Measurements from ENCODE around the gene FUZ. TPM values are rescaled to one million over a fixed set of nuclear protein-coding genes. Genes with fewer than 3 reads are reported as not detected.

FUZ gene
- total and polyA plus RNA-seq, 2 experiments from 2014 or later: 19.5 to 20.4 TPM

GRCh38 chr19:49814010-49814409 is 918 bp upstream of the FUZ start:
- H3K36me3 ChIP-seq (replicated peaks; ENCODE audit: insufficient read depth, low read depth): no peaks in the 10 kb centered on the region

GRCh38 chr19:49812452-49812996 is 568 bp downstream of the FUZ start:
- no peak for DNase-seq (ENCODE audit: low spot score)
- WGBS (ENCODE audit: low lambda C conversion rate, missing lambda C conversion rate): 76% methylated on average over 8 of the region's 11 CpGs
- peak overlapping the region; percentile 86 for H3K4me2 ChIP-seq
- H2AFZ ChIP-seq: peak overlapping the region; percentile 51
- H3K36me3 ChIP-seq (replicated peaks; ENCODE audit: insufficient read depth, low read depth): no peaks in the 10 kb centered on the region
- H3K4me1 ChIP-seq (ENCODE audit: insufficient read depth): peaks cover 11% of the 10 kb centered on the region
- peak overlapping the region; percentile 89 for H3K27ac ChIP-seq
- H3K4me3 ChIP-seq: peak overlapping the region; percentile 49
- H3K9me3 ChIP-seq (ENCODE audit: low read depth): no peaks in the 10 kb centered on the region
- TF ChIP-seq CTCF (IDR thresholded peaks at IDR 0.05; ENCODE audit: poor library complexity) (no peak), EZH2phosphoT487 (IDR thresholded peaks at IDR 0.05; ENCODE audit: low read depth, severe bottlenecking, unreplicated experiment) (no peak), EZH2 (IDR thresholded peaks at IDR 0.05; ENCODE audit: borderline replicate concordance) (no peak)
- no peaks in the 10 kb centered on the region for H3K79me2 ChIP-seq
- no peaks in the 10 kb centered on the region for H3K9me2 ChIP-seq (replicated peaks; ENCODE audit: insufficient read depth)
- no peaks in the 10 kb centered on the region for H4K20me1 ChIP-seq (ENCODE audit: insufficient read depth, poor library complexity, severe bottlenecking)
- no peaks in the 10 kb centered on the region for H3K27me3 ChIP-seq

More at GRCh38 chr19:49814010-49814409, 918 bp upstream of the FUZ start:
- H2AFZ ChIP-seq: peak overlapping the region; percentile 5
- no peak overlapping the region for H3K4me3 ChIP-seq
- H4K20me1 ChIP-seq (ENCODE audit: insufficient read depth, poor library complexity, severe bottlenecking): no peaks in the 10 kb centered on the region
- peak overlapping the region; percentile 86 for H3K4me2 ChIP-seq
- no peaks in the 10 kb centered on the region for H3K9me3 ChIP-seq (ENCODE audit: low read depth)
- peak overlapping the region; percentile 25 for H3K27ac ChIP-seq
- no peaks in the 10 kb centered on the region for H3K9me2 ChIP-seq (replicated peaks; ENCODE audit: insufficient read depth)
- WGBS (ENCODE audit: low lambda C conversion rate, missing lambda C conversion rate): 75% methylated on average over 1 of the region's 1 CpG
- H3K4me1 ChIP-seq (ENCODE audit: insufficient read depth): peaks cover 12% of the 10 kb centered on the region
- peaks cover 8% of the 10 kb centered on the region for H3K79me2 ChIP-seq
- no peak for DNase-seq (ENCODE audit: low spot score)
- TF ChIP-seq EZH2 (IDR thresholded peaks at IDR 0.05; ENCODE audit: borderline replicate concordance): no peak
- no peak for TF ChIP-seq CTCF (IDR thresholded peaks at IDR 0.05; ENCODE audit: poor library complexity)
- no peak for TF ChIP-seq EZH2phosphoT487 (IDR thresholded peaks at IDR 0.05; ENCODE audit: low read depth, severe bottlenecking, unreplicated experiment)
- H3K27me3 ChIP-seq: no peaks in the 10 kb centered on the region

GRCh38 chr19:49811328-49811727 is 1.8 kb downstream of the FUZ start:
- Histone ChIP-seq H3K9me3 (ENCODE audit: low read depth) (no peaks in the 10 kb centered on the region), H3K9me2 (replicated peaks; ENCODE audit: insufficient read depth) (no peaks in the 10 kb centered on the region), H3K27me3 (no peaks in the 10 kb centered on the region), H3K4me2 (no peak overlapping the region), H4K20me1 (ENCODE audit: insufficient read depth, poor library complexity, severe bottlenecking) (no peaks in the 10 kb centered on the region), H2AFZ (no peak overlapping the region), H3K27ac (no peak overlapping the region), H3K4me1 (ENCODE audit: insufficient read depth) (peaks cover 11% of the 10 kb centered on the region), H3K79me2 (no peaks in the 10 kb centered on the region), H3K4me3 (no peak overlapping the region), H3K36me3 (replicated peaks; ENCODE audit: insufficient read depth, low read depth) (no peaks in the 10 kb centered on the region)
- WGBS (ENCODE audit: low lambda C conversion rate, missing lambda C conversion rate): 98% methylated on average over 6 of the region's 6 CpGs
- TF ChIP-seq EZH2phosphoT487 (IDR thresholded peaks at IDR 0.05; ENCODE audit: low read depth, severe bottlenecking, unreplicated experiment) (no peak), EZH2 (IDR thresholded peaks at IDR 0.05; ENCODE audit: borderline replicate concordance) (no peak), CTCF (IDR thresholded peaks at IDR 0.05; ENCODE audit: poor library complexity) (no peak)
- no peak for DNase-seq (ENCODE audit: low spot score)
